ENCODE data around the gene OR10J5.

OR10J5 gene

DNA sequence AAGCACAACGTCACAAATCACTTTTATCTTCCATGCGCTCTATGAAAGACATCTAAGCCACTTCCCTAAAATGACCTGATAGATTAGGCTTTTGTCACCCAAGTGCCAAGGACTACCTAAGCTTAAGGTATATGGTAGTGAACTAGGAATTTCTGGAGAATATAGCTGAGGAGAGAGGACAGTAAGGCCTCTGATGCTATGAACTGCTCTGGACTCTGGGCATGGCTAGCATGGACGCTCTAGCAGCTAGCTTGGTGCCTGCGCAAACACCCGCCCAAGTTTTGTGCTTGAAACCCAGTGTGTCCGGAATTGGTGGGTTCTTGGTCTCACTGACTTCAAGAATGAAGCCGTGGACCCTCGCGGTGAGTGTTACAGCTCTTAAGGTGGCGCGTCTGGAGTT lies 42.5 kb downstream of the OR10J5 start:
- no peak for DNase-seq (ENCODE audit: extremely low spot score)
- TF ChIP-seq ZNF384 (IDR thresholded peaks at IDR 0.05) (no peak), ARNT (IDR thresholded peaks at IDR 0.05) (no peak), TARDBP (IDR thresholded peaks at IDR 0.05) (no peak), CTBP1 (IDR thresholded peaks at IDR 0.05; ENCODE audit: borderline replicate concordance) (no peak), FOXM1 (IDR thresholded peaks at IDR 0.05; ENCODE audit: borderline replicate concordance) (no peak), HDGF (IDR thresholded peaks at IDR 0.05; ENCODE audit: borderline replicate concordance) (no peak), NFRKB (IDR thresholded peaks at IDR 0.05) (no peak), FOXA1 (IDR thresholded peaks at IDR 0.05) (no peak), LEF1 (IDR thresholded peaks at IDR 0.05; ENCODE audit: borderline replicate concordance) (no peak), SP1 (IDR thresholded peaks at IDR 0.05) (no peak), L3MBTL2 (conservative IDR thresholded peaks at IDR 0.05) (no peak)
- ChIA-PET POLR2A (no interaction called here), CTCF (no interaction called here)

DNA sequence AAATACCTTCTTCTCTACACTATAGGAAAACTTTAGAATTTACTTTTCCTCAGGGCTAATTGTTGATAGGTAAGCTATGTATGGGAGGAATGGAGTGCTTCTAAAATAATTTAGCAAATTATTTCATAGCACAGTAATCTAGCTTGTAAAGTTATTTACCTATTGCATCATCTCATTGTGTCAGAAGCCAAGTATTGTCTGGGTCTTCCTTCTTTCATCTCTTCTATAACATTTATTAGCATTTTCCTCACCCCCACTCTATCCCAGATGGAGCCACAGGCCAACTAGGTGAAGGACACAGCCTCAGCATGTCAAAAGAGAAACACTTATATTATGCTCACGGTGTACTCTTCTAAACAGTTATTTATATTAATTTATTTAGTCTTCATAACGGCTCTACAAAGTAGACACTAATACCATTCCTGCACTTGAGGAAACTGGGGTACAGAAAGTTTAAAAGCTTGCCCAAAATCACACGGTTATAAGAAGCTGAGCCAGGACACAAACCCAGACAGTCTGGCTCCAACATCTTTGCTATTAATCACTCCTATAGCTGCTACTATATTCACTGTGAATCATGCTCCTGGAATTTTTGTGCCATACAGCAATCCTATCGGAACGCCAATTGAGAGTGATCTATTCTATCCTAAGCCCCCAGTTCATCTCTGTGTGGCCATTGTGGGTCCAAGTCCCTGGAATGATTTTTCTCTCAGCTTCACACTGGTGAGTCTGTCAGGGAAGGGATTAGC lies 43.1 kb downstream of the OR10J5 start:
- CTCF ChIA-PET = no interaction called here
- TF ChIP-seq ARNT (IDR thresholded peaks at IDR 0.05) (no peak), BHLHE40 (IDR thresholded peaks at IDR 0.05; ENCODE audit: borderline replicate concordance) (no peak), HDGF (IDR thresholded peaks at IDR 0.05; ENCODE audit: borderline replicate concordance) (no peak), L3MBTL2 (conservative IDR thresholded peaks at IDR 0.05) (no peak), NFRKB (IDR thresholded peaks at IDR 0.05) (no peak), ZNF384 (IDR thresholded peaks at IDR 0.05) (no peak), TARDBP (IDR thresholded peaks at IDR 0.05) (no peak), LEF1 (IDR thresholded peaks at IDR 0.05; ENCODE audit: borderline replicate concordance) (no peak), FOXM1 (IDR thresholded peaks at IDR 0.05; ENCODE audit: borderline replicate concordance) (no peak), FOXK2 (IDR thresholded peaks at IDR 0.05) (no peak), ELF4 (IDR thresholded peaks at IDR 0.05) (no peak), FOXA1 (IDR thresholded peaks at IDR 0.05) (no peak), CTBP1 (IDR thresholded peaks at IDR 0.05; ENCODE audit: borderline replicate concordance) (no peak)
- TF ChIP-seq, protein P1, sequence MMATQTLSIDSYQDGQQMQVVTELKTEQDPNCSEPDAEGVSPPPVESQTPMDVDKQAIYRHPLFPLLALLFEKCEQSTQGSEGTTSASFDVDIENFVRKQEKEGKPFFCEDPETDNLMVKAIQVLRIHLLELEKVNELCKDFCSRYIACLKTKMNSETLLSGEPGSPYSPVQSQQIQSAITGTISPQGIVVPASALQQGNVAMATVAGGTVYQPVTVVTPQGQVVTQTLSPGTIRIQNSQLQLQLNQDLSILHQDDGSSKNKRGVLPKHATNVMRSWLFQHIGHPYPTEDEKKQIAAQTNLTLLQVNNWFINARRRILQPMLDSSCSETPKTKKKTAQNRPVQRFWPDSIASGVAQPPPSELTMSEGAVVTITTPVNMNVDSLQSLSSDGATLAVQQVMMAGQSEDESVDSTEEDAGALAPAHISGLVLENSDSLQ (IDR thresholded peaks at IDR 0.05) = no peak
- POLR2A ChIA-PET = no interaction called here
- no peak for DNase-seq (ENCODE audit: extremely low spot score)

Data from HEK293T (cell line).